WTC11 (cell line): ENCODE data around the gene WDR54. TPM values are rescaled to one million over a fixed set of nuclear protein-coding genes. Genes with fewer than 3 reads are reported as not detected.

Experiments
- ATAC-seq: fragments of 200-7000 bp; cut with Tn5 transposase; 2 replicates; pipeline ENCODE4 v1.10.0; 2021; ENCODE audit warnings: mild to moderate bottlenecking, moderate library complexity
- CTCF ChIA-PET: fragments of 300-600 bp; sonication (Branson Sonifier 250); formaldehyde crosslinking; loops from one replicate; lab custom pipeline; 2021; ENCODE audit warnings: antibody characterized with exemption; lab: Charles Lee
- POLR2A ChIA-PET: fragments of 350-600 bp; sonication (Branson Sonifier 250); formaldehyde crosslinking; loops from one replicate; lab custom pipeline; 2021; ENCODE audit warnings: antibody characterized with exemption; lab: Charles Lee
- DNase-seq: peaks from one replicate; pipeline ENCODE4 v3.0.0; 2021; ENCODE audit warnings: low spot score
- H3K27ac Mint-ChIP-seq: 2 replicates; pipeline ENCODE4 v1.8.0; 2021; ENCODE audit warnings: mixed read lengths
- H3K27me3 Mint-ChIP-seq: 2 replicates; pipeline ENCODE4 v1.8.0; 2021; ENCODE audit warnings: low read depth, mild to moderate bottlenecking, moderate library complexity, mixed read lengths
- H3K36me3 Mint-ChIP-seq: 2 replicates; pipeline ENCODE4 v1.8.0; 2021; ENCODE audit warnings: mixed read lengths
- H3K4me1 Mint-ChIP-seq: 2 replicates; pipeline ENCODE4 v1.8.0; 2022; ENCODE audit warnings: mixed read lengths
- H3K4me3 Mint-ChIP-seq: 2 replicates; pipeline ENCODE4 v1.8.0; 2021; ENCODE audit warnings: mild to moderate bottlenecking, moderate library complexity, mixed read lengths
- H3K9me3 Mint-ChIP-seq: 2 replicates; pipeline ENCODE4 v1.8.0; 2021; ENCODE audit warnings: mixed read lengths
- AR ChIP-seq: fragments of 250-450 bp; sonication (Bioruptor Pico); IDR thresholded peaks from 2 replicates; pipeline ENCODE4 v1.9.0; 2021; ENCODE audit warnings: mild to moderate bottlenecking
- E2F1 ChIP-seq: sonication (generic); formaldehyde crosslinking; IDR thresholded peaks from 2 replicates; pipeline ENCODE4 v1.8.0; 2022; ENCODE audit warnings: mild to moderate bottlenecking, missing genetic modification reagents
- EMX1 ChIP-seq: fragments of 250-450 bp; sonication (Bioruptor Pico); IDR thresholded peaks from 2 replicates; pipeline ENCODE4 v1.8.0; 2021; ENCODE audit warnings: mild to moderate bottlenecking
- ETV6 ChIP-seq: sonication (generic); formaldehyde crosslinking; IDR thresholded peaks from 2 replicates; pipeline ENCODE4 v1.8.1; 2022; ENCODE audit warnings: mild to moderate bottlenecking, missing genetic modification reagents
- IRF2 ChIP-seq: sonication (generic); formaldehyde crosslinking; IDR thresholded peaks from 2 replicates; pipeline ENCODE4 v1.8.0; 2022; ENCODE audit warnings: low read depth, missing genetic modification reagents, borderline replicate concordance
- MLX ChIP-seq: sonication (generic); formaldehyde crosslinking; IDR thresholded peaks from 2 replicates; pipeline ENCODE4 v1.8.1; 2023; ENCODE audit warnings: mild to moderate bottlenecking, missing genetic modification reagents, moderate library complexity
- MXD4 ChIP-seq: fragments of 250-450 bp; sonication (Bioruptor Pico); IDR thresholded peaks from 2 replicates; pipeline ENCODE4 v1.8.0; 2021; ENCODE audit warnings: mild to moderate bottlenecking, moderate library complexity, borderline replicate concordance
- NFYB ChIP-seq: sonication (generic); formaldehyde crosslinking; conservative IDR thresholded peaks from 2 replicates; pipeline ENCODE4 v1.8.0; 2022; ENCODE audit warnings: low read depth, missing genetic modification reagents
- SMAD4 ChIP-seq: sonication (generic); formaldehyde crosslinking; IDR thresholded peaks from 2 replicates; pipeline ENCODE4 v1.8.0; 2022; ENCODE audit warnings: mild to moderate bottlenecking, missing genetic modification reagents
- TCF7 ChIP-seq: sonication (generic); formaldehyde crosslinking; IDR thresholded peaks from 2 replicates; pipeline ENCODE4 v1.8.0; 2022; ENCODE audit warnings: mild to moderate bottlenecking, low read depth, missing genetic modification reagents, moderate library complexity
- TEAD1 ChIP-seq: sonication (generic); formaldehyde crosslinking; IDR thresholded peaks from 2 replicates; pipeline ENCODE4 v1.8.0; 2022; ENCODE audit warnings: mild to moderate bottlenecking, missing genetic modification reagents
- TEAD4 ChIP-seq: sonication (generic); formaldehyde crosslinking; IDR thresholded peaks from 2 replicates; pipeline ENCODE4 v1.8.0; 2022; ENCODE audit warnings: mild to moderate bottlenecking, missing genetic modification reagents
- ZNF121 ChIP-seq: sonication (generic); formaldehyde crosslinking; IDR thresholded peaks from 2 replicates; pipeline ENCODE4 v1.8.0; 2023; ENCODE audit warnings: missing genetic modification reagents
- ZNF219 ChIP-seq: sonication (generic); formaldehyde crosslinking; IDR thresholded peaks from 2 replicates; pipeline ENCODE4 v1.8.0; 2023; ENCODE audit warnings: missing genetic modification reagents, mild to moderate bottlenecking, borderline replicate concordance
- ZNF416 ChIP-seq: fragments of 250-450 bp; sonication (Bioruptor Pico); IDR thresholded peaks from 2 replicates; pipeline ENCODE4 v1.9.0; 2021; ENCODE audit warnings: mild to moderate bottlenecking, inconsistent platforms
- total RNA-seq: library from RNA; stranded (reverse); gene quantifications from 3 replicates; pipeline ENCODE4 v1.2.3, GENCODE V29; 2021
- TF ChIP-seq, protein P1 (sequence below): sonication (generic); formaldehyde crosslinking; IDR thresholded peaks from 2 replicates; pipeline ENCODE4 v1.8.1; 2023; ENCODE audit warnings: mild to moderate bottlenecking, moderate library complexity, missing genetic modification reagents
- TF ChIP-seq, protein P2 (sequence below): sonication (generic); formaldehyde crosslinking; IDR thresholded peaks from 2 replicates; pipeline ENCODE4 v1.8.0; 2023; ENCODE audit warnings: missing genetic modification reagents
- TF ChIP-seq, protein P3 (sequence below): sonication (generic); formaldehyde crosslinking; IDR thresholded peaks from 2 replicates; pipeline ENCODE4 v1.8.0; 2022; ENCODE audit warnings: missing genetic modification reagents
- TF ChIP-seq, protein P4 (sequence below): fragments of 250-450 bp; sonication (Bioruptor Pico); conservative IDR thresholded peaks from 2 replicates; pipeline ENCODE4 v1.9.0; 2021; ENCODE audit warnings: mild to moderate bottlenecking

WDR54 gene
- total RNA-seq, 1 experiment from 2014 or later = 55.2 TPM

GRCh38 chr2:74436111-74436805 lies 14.7 kb downstream of the WDR54 start:
- H3K27ac Mint-ChIP-seq = no peak overlapping the region; the same call in 1 of the 2 replicates
- TF ChIP-seq, protein P1, sequence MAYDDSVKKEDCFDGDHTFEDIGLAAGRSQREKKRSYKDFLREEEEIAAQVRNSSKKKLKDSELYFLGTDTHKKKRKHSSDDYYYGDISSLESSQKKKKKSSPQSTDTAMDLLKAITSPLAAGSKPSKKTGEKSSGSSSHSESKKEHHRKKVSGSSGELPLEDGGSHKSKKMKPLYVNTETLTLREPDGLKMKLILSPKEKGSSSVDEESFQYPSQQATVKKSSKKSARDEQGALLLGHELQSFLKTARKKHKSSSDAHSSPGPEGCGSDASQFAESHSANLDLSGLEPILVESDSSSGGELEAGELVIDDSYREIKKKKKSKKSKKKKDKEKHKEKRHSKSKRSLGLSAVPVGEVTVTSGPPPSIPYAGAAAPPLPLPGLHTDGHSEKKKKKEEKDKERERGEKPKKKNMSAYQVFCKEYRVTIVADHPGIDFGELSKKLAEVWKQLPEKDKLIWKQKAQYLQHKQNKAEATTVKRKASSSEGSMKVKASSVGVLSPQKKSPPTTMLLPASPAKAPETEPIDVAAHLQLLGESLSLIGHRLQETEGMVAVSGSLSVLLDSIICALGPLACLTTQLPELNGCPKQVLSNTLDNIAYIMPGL (CRISPR knock-in tag) = no peak
- TF ChIP-seq ZNF121 (no peak), TEAD1 (no peak), MLX (CRISPR knock-in tag) (no peak), E2F1 (CRISPR knock-in tag) (no peak), ETV6 (CRISPR knock-in tag) (no peak), ZNF219 (CRISPR knock-in tag) (no peak), EMX1 (CRISPR knock-in tag) (no peak), MXD4 (CRISPR knock-in tag) (no peak), ZNF416 (no peak), SMAD4 (CRISPR knock-in tag) (no peak), TEAD4 (CRISPR knock-in tag) (no peak), AR (CRISPR knock-in tag) (no peak), IRF2 (no peak), NFYB (CRISPR knock-in tag) (no peak), TCF7 (CRISPR knock-in tag) (no peak)
- TF ChIP-seq, protein P2, sequence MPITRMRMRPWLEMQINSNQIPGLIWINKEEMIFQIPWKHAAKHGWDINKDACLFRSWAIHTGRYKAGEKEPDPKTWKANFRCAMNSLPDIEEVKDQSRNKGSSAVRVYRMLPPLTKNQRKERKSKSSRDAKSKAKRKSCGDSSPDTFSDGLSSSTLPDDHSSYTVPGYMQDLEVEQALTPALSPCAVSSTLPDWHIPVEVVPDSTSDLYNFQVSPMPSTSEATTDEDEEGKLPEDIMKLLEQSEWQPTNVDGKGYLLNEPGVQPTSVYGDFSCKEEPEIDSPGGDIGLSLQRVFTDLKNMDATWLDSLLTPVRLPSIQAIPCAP (CRISPR knock-in tag) = no peak
- TF ChIP-seq, protein P3, sequence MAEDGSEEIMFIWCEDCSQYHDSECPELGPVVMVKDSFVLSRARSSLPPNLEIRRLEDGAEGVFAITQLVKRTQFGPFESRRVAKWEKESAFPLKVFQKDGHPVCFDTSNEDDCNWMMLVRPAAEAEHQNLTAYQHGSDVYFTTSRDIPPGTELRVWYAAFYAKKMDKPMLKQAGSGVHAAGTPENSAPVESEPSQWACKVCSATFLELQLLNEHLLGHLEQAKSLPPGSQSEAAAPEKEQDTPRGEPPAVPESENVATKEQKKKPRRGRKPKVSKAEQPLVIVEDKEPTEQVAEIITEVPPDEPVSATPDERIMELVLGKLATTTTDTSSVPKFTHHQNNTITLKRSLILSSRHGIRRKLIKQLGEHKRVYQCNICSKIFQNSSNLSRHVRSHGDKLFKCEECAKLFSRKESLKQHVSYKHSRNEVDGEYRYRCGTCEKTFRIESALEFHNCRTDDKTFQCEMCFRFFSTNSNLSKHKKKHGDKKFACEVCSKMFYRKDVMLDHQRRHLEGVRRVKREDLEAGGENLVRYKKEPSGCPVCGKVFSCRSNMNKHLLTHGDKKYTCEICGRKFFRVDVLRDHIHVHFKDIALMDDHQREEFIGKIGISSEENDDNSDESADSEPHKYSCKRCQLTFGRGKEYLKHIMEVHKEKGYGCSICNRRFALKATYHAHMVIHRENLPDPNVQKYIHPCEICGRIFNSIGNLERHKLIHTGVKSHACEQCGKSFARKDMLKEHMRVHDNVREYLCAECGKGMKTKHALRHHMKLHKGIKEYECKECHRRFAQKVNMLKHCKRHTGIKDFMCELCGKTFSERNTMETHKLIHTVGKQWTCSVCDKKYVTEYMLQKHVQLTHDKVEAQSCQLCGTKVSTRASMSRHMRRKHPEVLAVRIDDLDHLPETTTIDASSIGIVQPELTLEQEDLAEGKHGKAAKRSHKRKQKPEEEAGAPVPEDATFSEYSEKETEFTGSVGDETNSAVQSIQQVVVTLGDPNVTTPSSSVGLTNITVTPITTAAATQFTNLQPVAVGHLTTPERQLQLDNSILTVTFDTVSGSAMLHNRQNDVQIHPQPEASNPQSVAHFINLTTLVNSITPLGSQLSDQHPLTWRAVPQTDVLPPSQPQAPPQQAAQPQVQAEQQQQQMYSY (CRISPR knock-in tag) = no peak
- TF ChIP-seq, protein P4, sequence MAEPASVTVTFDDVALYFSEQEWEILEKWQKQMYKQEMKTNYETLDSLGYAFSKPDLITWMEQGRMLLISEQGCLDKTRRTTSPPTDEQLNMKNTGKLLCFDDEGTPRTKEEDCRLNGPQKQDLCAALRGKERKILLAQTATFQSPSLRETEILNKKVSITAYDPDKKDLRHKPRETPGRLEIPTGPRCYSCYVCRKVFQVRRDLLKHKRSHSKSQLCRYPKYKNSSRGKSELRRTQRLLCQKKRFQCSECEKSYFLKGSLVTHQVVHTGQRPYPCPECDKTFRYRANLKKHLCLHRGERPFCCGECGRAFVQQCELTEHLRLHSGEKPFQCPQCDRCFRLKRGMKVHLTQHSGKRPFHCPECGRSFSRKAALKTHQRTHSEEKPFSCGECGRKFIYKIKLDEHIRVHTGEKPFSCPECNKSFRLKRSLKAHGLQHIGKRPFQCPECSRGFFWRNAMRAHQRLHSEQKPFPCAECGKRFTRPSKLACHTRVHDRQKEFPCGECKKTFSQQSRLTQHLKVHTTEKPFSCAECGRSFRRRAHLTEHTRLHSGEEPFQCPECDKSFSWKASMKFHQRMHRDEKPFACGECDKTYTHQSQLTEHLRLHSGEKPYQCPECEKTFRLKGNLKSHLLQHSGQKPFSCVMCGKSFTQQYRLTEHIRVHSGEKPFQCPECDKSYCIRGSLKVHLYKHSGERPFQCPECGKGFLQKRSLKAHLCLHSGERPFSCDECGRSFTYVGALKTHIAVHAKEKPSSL (CRISPR knock-in tag) = no peak
- TF ChIP-seq, all 79 proteins: peak for 0
- ATAC-seq = no peak
- peaks cover 30% of the 10 kb centered on the region for H3K4me1 Mint-ChIP-seq
- no peaks in the 10 kb centered on the region; the same call in 1 of the 2 replicates for H3K27me3 Mint-ChIP-seq
- H3K36me3 Mint-ChIP-seq = peaks cover 29% of the 10 kb centered on the region
- DNase-seq = no peak
- ChIA-PET CTCF (interaction anchor here (0.8 to 0.9 kb wide), 2 partner anchors 35 to 102 kb away, joined by 3 to 4 read pairs; no protein-coding TSS in a partner anchor), POLR2A (no interaction called here)
- H3K9me3 Mint-ChIP-seq = no peaks in the 10 kb centered on the region
- H3K4me3 Mint-ChIP-seq = no peak overlapping the region
